PFSK-1 (cell line): ENCODE results near the gene HTRA3.

Experiments
- FOXP2 ChIP-seq: optimal IDR thresholded peaks from 2 replicates; pipeline ENCODE3; 2011; ENCODE audit warnings: borderline replicate concordance, control low read depth, inconsistent platforms; ENCODE audit not compliant: insufficient read depth; ENCODE audit errors: extremely low read length, extremely low read depth
- POLR2AphosphoS5 ChIP-seq: IDR thresholded peaks from 2 replicates; pipeline ENCODE4 v1.6.1; 2012; ENCODE audit warnings: low read depth, mild to moderate bottlenecking, control low read depth, low read length, moderate library complexity
- SIN3A ChIP-seq: IDR thresholded peaks from 2 replicates; pipeline ENCODE4 v1.6.1; 2012; ENCODE audit warnings: mild to moderate bottlenecking, low read length, moderate library complexity, borderline replicate concordance; ENCODE audit not compliant: insufficient read depth
- TAF1 ChIP-seq: IDR thresholded peaks from 2 replicates; pipeline ENCODE4 v1.6.1; 2012; ENCODE audit warnings: low read length, control low read depth, borderline replicate concordance; ENCODE audit not compliant: insufficient read depth
- TF ChIP-seq, protein P1 (sequence below), 2 experiments: IDR thresholded peaks; 2 replicates each; pipeline versions ENCODE4 v1.6.1 to v1.8.0; 2011 to 2012; ENCODE audit warnings: low read depth in 2 of 2, low read length in 2 of 2, control low read depth in 1 of 2, inconsistent platforms in 1 of 2, mild to moderate bottlenecking in 1 of 2, moderate library complexity in 1 of 2; ENCODE audit not compliant: insufficient read depth in 1 of 2

DNA sequence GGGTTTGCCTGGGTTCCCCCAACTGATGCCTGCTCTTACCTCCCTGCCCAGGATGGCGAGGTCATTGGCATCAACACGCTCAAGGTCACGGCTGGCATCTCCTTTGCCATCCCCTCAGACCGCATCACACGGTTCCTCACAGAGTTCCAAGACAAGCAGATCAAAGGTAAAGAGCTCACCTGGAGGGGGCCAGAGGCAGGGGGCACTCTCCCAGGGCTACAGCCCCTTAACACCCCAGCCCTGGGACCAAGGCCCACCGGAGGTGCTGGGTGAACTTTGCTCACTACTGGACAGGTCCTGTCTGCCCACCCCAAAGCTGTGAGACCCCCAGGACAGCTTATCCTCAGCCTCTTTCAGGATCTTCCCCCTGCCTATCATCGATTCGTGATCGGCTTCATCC, 24.5 kb downstream of the HTRA3 start:
- TF ChIP-seq, protein P1, sequence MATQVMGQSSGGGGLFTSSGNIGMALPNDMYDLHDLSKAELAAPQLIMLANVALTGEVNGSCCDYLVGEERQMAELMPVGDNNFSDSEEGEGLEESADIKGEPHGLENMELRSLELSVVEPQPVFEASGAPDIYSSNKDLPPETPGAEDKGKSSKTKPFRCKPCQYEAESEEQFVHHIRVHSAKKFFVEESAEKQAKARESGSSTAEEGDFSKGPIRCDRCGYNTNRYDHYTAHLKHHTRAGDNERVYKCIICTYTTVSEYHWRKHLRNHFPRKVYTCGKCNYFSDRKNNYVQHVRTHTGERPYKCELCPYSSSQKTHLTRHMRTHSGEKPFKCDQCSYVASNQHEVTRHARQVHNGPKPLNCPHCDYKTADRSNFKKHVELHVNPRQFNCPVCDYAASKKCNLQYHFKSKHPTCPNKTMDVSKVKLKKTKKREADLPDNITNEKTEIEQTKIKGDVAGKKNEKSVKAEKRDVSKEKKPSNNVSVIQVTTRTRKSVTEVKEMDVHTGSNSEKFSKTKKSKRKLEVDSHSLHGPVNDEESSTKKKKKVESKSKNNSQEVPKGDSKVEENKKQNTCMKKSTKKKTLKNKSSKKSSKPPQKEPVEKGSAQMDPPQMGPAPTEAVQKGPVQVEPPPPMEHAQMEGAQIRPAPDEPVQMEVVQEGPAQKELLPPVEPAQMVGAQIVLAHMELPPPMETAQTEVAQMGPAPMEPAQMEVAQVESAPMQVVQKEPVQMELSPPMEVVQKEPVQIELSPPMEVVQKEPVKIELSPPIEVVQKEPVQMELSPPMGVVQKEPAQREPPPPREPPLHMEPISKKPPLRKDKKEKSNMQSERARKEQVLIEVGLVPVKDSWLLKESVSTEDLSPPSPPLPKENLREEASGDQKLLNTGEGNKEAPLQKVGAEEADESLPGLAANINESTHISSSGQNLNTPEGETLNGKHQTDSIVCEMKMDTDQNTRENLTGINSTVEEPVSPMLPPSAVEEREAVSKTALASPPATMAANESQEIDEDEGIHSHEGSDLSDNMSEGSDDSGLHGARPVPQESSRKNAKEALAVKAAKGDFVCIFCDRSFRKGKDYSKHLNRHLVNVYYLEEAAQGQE (IDR thresholded peaks at IDR 0.05; ENCODE audit: insufficient read depth in 1 of 2, low read depth in 2 of 2, low read length in 2 of 2) = no peak
- no peak for TF ChIP-seq TAF1
- no peak for TF ChIP-seq POLR2AphosphoS5
- no peak for TF ChIP-seq SIN3A
- no peak for TF ChIP-seq FOXP2
